Stimulated activated CD8-positive, alpha-beta memory T cell treated with anti-CD3 and anti-CD28 coated beads, Interleukin-12 subunit alpha, Interleukin-12 subunit beta, amount 100 ng/mL, for 4 hours (primary cell): ENCODE measurements around the gene GAB2.

ENCODE experiments used
- DNase-seq: peaks from one replicate; pipeline ENCODE4 v3.0.0-alpha.2; 2020; ENCODE audit warnings: low read depth

The GAB2 gene

DNA sequence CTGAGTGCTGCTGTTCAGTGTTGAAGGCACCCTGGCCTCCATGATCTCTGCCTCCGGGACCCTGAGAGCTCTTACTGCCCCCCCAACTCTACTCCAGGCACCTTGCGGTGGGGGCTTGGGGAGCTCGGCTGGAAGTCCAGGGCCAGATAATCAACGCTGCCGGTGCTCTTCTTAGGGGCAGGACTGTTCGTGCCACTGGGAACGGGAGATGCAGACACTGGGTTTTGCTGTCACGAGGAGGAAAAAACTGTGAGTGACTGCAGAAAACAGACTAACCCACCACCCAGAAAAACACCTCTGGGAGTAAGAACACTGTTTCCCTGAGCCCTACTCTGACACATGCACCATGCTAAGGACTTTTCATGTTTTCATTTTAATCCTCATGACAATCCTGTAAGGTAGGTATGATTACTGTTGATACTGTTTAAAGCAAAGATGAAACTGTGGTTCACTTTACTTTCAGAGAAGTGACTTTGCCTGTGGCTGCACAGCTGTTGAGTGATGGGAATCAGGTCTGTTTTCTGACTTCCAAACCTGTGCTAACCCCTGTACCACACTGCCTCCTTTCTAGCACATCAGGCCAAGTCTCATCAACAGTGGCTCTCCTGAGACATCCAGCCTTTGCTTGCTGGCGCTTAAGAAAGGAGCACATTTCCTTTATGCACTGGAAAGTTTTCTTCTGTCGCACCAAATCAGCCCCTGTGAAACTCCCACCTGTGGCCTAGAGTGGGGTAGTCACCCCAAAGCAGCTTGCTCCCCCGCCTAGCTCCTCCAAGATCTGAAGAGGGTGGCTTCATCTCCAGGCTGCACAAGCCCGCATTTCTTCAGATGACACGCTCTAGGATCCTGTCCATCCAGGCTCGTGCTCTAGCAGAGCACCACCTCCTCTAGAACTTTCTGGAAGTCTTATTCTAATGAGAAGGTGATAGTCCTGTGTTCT lies 197.1 kb downstream of the GAB2 start:
- no peak for DNase-seq

DNA sequence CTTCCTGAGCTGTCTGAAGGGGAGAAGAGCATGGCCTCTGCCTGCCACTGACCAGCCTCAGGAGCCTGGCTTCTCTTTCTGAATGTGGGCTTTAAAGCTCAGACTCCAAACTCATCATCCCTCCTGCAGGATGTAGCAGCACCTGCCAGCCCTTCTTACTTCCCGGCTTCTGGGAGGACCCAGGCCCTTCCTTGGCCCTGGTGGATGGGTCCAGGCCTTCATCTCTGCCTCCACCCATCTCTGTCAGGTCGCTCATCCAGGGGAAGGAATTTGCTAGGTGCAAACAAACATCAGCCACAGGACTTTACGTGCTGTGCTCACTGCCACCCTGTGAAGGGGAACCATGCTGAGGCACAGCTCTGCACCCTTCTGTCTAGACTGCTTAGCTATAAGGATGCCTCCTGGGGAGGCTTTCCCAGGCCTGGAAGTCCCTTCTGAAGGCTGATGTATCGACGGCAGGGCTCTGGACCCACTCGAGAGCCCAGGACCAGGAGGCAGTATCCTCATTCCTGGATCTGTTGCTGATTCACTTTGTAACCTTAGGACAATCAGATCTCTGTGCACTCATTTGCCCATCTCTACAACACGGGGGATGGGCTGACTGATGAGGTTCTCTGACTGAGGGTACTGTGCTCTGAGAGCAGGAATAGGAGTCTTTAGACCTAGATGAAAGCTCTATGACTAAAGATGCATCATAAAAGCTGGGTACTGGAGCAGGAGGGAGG lies 198.0 kb downstream of the GAB2 start:
- DNase-seq, result no peak

DNA sequence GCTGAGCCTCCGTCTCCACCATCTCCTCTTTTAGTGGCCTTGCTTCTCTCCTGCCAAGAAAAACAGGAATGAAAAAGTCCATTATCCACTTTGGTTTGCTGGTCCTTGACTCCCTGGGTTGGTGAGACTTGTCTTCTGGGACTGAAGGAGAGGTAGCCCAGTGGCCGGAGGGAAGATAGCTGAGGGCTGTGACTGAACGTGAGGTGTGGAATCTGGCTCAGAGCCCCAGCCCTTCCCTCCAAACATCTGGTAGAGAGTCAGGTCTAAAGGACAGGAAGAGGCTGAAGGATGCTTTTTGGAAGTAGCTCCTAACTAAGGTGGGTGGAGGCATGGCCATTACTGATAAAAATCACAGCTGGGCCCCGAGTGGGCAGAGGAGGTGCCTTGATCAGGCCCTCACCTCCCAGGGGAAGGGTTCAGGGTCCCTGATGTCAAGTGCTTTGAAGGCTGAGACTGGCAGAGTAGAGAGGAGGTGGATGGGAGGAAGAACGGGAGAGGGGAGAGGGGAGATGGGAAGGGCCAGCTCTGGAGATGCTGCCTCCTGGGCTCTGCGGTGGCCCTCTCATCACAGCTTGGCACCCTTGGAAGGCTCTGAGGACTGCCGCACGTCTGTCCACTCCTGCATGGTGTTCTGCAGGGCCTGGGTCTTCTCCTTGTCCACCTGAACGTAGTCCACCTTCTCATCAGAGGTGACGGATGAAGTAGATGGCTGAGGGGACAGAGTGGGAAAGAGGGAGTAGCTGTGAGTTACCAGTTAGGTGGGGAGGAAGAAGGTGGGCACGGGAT lies 198.7 kb downstream of the GAB2 start:
- no peak for DNase-seq

DNA sequence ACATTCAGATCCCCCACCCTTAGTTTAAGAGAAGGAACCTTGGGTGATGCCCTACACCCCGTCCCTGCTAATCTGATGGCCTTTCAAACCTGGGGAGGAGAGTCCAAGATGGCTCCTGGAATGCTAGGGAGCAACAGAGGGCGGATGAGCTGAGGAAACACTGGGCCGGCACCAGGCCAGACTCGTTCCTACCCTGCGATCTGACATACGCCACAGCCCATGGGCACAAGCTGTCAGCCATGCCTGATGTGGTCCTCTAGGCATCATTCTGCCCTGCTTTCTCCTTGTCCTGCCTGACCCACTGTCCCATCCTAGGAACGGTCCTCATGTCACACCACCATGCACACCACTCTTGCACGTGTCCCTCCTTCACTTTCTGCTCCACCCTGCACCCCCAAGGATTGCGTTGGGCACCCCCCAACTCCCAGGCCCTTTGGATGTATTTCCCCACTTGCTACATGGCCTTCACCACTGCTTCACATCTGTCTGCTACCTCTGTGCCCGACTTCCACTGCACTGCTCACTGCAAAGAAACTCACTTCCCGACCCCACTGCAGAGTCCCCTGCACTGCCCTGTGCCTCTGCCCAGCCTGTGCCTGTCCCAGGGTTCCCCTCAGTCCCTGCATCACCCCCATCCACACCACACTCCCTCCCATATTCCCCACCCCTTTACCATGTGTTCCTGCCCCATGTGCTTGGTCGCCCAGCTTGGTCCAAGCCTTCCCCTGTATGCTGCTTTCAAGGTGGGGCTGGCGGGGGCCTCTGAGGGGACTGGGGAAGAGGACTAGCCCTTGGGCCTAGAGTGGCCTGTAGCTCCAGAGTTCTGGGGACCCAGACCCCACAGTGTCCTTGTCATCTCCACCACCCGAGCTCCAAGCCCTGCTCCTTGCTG lies 199.7 kb downstream of the GAB2 start:
- no peak for DNase-seq

DNA sequence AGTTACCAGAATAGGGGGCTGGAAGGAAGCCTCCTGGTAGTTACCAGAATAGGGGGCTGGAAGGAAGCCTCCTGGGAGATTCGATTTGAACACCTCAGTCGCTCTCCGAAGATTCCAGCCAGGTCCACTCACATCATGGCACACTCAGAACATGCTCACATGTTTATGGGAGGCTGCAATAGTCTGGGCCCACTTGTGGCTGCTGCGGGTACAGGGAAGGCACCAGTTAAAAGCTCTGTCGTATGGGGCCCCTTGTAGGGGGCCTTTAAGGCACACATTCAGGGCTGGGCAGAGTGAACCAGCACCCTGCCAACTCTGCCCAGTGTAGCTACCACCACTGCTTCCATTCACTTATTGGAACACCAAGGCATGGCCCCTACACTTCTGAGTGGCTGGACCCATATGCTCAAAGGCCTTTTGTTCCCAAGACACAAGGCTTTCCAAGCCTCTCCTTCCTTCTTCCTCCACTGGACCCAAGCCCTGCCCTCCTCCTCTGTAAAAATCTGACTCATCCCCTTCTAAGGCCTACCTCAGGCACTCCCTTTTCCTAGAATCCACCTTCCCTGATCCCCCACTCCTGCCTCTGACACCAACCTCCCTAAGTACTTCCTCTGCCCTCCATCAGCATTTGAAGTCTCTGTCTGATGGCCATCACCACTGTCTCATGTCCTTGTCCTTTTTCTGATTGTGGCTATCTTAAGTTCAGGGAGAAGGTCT lies 200.9 kb downstream of the GAB2 start:
- no peak for DNase-seq

DNA sequence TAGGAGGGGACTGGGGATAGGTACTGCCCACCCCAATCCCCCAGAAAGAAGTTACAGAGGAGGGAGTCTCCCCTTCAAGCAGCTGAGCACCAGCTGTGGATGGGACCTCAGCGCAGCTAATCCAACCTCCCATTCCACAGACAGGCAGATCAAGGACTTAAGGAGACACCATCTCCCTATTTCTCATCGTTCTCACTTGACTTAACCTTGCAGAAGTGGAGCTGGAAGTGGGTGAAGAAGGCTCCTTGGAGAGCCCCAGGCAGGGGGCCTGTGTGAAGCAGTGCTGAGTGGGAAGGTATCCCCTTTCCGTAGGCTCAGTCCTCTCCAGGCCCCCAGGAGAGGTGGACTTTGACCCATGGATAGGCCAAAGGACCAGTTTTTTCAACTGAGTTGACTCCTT lies 201.6 kb downstream of the GAB2 start:
- no peak for DNase-seq

DNA sequence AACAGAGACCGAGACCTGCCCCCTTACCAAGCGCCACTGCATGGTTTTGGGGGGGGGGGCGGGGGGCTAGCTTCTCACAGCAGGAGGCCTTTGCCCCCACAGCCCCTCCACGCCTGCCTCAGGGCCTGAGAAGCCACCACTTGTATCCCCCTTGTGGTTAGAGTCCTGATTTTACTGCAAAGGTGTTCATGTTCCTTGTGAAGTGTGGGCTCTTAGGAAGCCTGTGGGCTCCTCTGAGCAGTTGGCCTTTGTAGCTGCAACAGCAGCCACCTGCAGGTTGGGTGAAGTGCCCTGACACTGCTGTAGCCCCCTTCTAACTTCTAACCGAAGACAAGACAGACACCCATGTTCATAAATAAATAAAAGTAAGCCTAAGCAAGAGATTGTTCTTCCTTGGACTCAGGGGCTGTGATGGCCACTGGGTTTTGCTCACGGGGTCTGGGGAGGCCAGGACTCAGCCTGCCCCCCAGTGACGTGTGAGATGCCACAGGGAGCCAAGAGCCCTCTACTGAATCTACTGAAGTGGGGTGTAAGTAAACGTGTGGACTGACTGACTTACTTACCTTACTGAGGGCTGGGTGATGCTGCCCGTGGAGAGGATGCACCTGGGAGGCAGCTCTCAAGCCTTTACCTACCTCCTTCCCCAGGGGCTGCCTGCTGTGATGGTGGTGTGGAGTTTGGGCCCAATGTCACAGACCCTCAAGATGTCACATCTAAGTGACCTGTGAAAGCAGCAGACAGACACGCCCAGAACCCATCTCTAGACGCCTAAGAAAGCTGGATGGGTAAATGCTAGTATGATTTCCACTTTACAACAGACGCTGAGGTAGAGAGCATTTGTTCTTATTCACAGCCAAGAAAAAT lies 203.1 kb downstream of the GAB2 start:
- DNase-seq, result no peak

DNA sequence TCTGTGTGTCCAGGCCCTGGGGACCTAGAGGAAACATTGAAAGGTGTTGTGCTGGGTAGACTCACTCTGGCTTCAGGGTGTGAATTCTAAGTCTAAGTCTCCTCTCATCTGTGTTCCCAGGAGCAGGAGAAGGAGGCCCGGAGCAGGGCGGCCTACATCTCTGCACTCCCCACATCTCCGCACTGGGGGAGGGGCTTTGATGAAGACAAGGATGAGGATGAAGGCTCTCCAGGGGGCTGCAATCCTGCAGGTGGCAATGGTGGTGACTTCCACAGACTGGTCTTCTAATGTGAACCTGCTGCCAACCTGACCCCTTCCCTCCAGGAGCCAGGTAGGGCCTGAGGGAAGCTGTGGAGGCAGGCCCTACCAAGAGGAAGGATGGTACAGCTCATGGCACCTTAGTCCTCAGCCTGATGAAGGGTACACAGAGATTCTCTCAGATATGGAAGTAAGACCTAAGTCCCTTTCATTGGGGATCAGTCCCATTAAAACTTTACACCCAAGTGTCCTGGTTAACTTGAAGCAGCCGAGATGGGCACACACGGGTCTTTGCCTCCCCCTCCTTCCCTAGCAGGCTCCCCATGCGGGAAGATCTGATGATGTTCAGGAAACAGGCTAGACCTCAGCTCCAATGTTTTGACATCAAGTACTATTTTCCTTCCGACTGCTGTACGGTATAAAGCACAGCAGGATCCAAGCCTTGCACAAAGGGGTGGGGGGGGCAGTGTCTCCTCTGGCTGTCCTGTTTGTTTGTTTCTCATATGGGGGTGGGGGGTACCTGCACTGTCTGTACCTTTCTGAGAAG lies 203.9 kb downstream of the GAB2 start:
- no peak for DNase-seq

DNA sequence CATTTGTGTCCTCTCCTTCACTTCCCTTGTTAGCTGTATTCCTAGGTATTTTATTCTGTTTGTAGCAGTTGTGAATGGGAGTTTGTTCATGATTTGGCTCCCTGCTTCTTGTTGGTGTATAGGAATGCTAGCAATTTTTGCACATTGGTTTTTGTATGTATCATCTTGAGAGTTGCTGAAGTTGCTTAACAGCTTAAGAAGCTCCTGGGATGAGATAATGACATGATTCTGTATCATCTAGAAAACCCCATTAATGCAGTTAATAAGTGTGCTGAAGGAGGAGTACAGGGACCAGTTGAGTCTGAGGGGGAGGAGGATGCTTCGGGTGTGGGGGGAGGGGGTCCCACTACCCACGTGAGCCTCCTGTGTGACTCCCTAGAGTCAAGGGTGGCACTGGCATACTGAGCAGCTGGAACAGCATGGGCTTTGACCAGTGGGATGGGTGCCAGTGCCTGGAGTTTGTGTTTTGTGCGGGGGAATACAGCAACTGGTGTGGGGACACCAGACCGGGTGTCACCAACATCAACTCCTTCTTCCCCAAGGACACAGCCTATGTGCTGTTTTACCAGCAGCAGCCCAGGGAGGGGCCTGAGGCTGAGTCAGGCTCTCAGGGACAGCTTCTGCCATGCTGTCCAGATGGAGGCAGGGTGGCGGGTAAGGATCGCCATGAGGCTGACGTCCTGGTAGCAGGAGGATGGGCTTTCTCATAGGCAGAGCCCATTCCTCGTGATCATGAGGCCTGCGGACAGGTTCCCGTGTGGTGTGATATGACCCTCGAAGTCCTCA lies 204.8 kb downstream of the GAB2 start:
- no peak for DNase-seq

DNA sequence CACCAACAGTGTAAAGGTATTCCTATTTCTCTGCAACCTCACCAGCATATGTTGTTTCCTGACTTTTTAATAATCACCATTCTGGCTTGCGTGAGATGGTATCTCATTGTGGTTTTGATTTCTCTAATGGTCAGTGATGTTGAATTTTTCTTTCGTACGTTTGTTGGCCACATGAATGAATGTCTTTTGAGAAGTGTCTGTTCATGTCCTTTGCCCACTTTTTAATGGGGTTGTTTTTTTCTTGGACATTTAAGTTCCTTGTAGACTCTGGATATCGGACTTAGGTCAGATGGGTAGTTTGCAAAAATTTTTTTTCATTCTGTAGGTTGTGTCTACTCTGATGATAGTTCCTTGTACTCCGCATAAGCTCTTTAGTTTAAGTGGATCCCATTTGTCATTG lies 206.1 kb downstream of the GAB2 start:
- no peak for DNase-seq

DNA sequence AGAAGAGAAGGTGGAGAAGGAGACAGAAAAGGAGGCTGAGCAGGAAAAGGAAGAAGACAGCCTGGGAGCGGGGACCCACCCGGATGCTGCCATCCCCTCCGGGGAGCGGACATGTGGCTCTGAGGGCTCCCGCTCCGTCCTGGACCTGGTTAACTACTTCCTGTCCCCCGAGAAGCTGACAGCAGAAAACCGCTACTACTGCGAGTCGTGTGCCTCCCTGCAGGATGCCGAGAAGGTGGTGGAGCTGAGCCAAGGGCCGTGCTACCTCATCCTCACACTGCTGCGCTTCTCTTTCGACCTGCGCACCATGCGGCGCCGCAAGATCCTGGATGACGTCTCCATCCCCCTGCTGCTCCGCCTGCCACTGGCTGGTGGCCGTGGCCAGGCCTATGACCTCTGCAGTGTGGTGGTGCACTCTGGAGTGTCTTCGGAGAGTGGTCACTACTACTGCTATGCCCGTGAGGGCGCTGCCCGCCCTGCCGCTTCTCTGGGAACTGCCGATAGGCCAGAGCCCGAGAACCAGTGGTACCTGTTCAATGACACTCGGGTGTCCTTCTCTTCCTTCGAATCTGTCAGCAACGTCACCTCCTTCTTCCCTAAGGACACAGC lies 207.5 kb downstream of the GAB2 start:
- no peak for DNase-seq

DNA sequence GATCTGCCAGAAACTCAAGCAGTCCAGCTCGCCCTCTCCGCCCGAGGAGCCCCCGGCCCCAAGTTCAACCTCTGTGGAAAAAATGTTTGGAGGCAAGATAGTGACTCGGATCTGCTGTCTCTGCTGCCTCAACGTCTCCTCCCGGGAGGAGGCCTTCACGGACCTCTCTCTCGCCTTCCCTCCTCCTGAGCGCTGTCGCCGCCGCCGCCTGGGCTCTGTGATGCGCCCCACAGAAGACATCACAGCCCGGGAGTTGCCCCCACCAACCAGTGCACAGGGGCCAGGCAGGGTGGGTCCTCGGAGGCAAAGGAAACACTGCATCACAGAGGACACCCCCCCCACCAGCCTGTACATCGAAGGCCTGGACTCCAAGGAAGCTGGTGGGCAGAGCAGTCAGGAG lies 208.1 kb downstream of the GAB2 start:
- DNase-seq, result no peak

DNA sequence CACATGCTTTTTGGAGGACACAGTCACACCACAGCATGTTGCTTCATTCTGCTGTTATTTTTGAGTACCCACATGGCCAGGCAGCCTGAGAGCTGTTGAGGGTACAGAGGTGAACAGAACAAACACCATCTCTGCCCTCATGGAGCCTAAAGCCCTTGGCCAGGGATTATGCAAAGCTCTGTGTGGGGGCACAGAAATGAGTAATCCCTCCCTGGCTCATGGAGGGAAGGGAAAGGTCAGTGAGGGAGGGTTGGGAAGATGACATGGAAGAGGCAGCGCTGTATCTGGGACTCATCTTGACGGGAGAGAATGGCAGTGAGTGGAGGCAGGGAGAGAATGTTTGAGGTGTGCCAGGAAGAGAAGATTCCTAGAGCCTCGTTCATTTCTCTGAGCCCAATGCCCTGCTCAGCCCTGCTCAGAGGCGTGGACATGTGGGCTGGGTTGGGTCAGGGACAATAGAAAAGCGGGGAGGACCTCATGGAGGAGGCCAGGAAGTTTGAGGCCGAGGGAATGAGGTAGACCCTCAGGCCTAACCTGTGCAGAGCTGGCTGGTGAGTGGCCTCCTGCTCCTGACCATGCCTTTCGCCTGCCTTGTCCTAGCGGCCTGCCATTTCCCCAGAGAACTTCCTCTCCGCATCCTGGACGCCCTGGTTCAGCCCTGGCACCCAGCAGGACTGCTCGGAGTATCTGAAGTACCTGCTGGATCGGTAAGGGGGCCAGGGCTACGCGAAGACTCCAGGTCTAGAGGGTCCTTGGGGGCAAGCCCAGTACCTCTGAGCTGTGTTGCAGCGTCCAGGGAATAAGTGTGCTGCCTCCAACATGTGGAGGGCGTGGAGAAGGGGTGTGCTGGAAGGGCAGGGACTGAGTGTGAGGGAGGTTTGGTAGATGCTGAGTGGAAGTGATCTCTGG lies 209.1 kb downstream of the GAB2 start:
- DNase-seq, result no peak

DNA sequence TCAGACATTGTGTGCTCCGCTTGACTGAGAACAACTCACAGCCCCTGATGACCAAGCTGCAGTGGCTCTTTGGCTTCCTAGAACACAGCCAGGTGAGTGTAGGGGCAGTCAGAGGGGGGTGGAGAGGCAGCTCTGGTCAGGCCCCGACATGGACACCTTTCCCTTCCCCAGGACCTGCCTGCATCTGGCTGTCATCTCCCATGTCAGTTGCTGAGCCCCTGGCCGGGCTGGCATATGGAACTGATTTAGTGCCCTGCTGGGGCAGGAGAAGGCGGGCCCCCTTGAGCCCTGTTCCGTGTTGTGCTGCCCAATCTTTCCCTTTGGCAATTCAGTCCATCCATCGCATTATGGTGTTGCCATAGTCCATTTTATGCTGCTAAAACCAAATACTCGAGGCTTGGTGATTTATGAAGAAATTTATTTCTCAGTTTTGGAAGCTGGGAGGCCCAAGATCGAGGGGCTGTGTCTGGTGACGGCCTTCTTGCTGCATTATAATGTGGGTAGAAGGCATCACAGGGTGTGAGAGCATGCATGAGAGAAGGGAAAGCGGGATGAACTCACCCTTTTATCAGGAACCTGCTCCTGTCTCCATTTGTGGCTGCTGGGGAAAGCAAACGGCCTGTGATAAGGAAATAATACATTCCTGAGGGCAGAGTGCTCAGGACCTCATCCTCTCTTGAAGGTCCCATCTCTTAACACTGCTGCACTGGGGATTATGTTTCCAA lies 209.9 kb downstream of the GAB2 start:
- no peak for DNase-seq

DNA sequence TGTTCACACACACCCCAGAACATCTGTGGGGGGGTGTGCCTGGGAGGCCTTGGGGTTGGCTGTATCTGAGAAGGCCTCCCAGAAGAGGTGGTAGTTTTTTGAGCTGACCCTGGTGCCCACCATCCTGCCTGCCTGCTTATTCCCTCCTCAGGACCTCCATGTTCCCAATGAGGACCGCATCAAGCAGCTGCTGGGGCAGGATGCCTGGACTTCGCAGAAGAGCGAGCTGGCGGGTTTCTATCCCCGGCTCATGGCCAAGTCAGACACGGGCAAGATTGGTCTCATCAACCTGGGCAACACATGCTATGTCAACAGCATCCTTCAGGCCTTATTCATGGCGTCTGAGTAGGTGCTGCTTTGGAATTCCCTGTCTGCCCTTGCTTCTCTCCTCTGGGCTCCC lies 211.9 kb downstream of the GAB2 start:
- DNase-seq, result no peak

DNA sequence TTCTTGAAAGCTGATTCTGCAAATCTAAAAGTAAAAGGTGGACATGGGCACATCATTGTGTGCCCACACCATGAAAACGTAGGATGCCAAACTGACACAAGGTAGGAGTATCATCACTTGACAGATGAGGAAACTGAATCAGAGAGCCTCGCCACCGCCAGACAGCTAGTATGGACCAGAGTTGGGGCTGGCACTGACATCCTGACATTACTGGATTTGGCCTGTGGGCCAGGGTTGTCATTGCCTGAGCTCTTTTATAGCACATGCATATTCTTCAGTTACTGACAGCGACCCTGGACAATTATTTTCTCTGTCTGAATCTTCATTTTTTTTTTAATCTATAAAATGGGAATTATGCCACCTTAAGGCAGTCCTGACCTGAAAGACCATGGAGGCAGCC lies 212.4 kb downstream of the GAB2 start:
- no peak for DNase-seq
